Measurements from ENCODE around the gene TTLL11. TPM values are rescaled to one million over a fixed set of nuclear protein-coding genes. Genes with fewer than 3 reads are reported as not detected.
"Not testable (repeated sequence)": the region's sequence is repeated elsewhere in the genome, so short reads cannot be mapped to it uniquely, and the experiment has no call there.

TTLL11 gene
- total RNA-seq, 2 donors from 2014 or later, result 2.5 to 2.6 TPM

- H3K9me3 Mint-ChIP-seq, result peaks cover 5 to 7% of the 10 kb centered on the region in 2 donors
- H3K4me3 Mint-ChIP-seq, result no peak overlapping the region
- H3K27ac Mint-ChIP-seq, result no peak overlapping the region
- no peak for DNase-seq
- no peak for ATAC-seq (replicated peaks in 1 of 2)
- H3K27me3 Mint-ChIP-seq (ENCODE audit: low read depth), result no peaks in the 10 kb centered on the region
- H3K36me3 Mint-ChIP-seq (ENCODE audit: insufficient read depth in 2 of 2), result peaks cover 8 to 13% of the 10 kb centered on the region in 2 donors
- no peaks in the 10 kb centered on the region for H3K4me1 Mint-ChIP-seq (ENCODE audit: low read depth)
These were observed 16.3 kb downstream of the TTLL11 start for GRCh38 chr9:122076773-122077172.

- Mint-ChIP-seq H3K36me3 (ENCODE audit: insufficient read depth in 2 of 2) (peaks cover 8 to 13% of the 10 kb centered on the region in 2 donors), H3K4me1 (ENCODE audit: low read depth) (no peaks in the 10 kb centered on the region), H3K27ac (no peak overlapping the region), H3K9me3 (peaks cover 5 to 7% of the 10 kb centered on the region in 2 donors), H3K4me3 (no peak overlapping the region), H3K27me3 (ENCODE audit: low read depth) (no peaks in the 10 kb centered on the region)
- DNase-seq (no peak), ATAC-seq (replicated peaks in 1 of 2) (no peak)
These were observed 17.0 kb downstream of the TTLL11 start for GRCh38 chr9:122076117-122076516.

GRCh38 chr9:122075135-122076030 lies 17.7 kb downstream of the TTLL11 start:
- no peak overlapping the region for H3K4me3 Mint-ChIP-seq
- peaks cover 5 to 7% of the 10 kb centered on the region in 2 donors for H3K9me3 Mint-ChIP-seq
- no peaks in the 10 kb centered on the region for H3K27me3 Mint-ChIP-seq (ENCODE audit: low read depth)
- peaks cover 8 to 13% of the 10 kb centered on the region in 2 donors for H3K36me3 Mint-ChIP-seq (ENCODE audit: insufficient read depth in 2 of 2)
- ATAC-seq (replicated peaks in 1 of 2) (no peak), DNase-seq (no peak)
- no peak overlapping the region for H3K27ac Mint-ChIP-seq
- no peaks in the 10 kb centered on the region for H3K4me1 Mint-ChIP-seq (ENCODE audit: low read depth)

- no peak for ATAC-seq (replicated peaks in 1 of 2)
- no peak overlapping the region for H3K4me3 Mint-ChIP-seq
- no peaks in the 10 kb centered on the region for H3K27me3 Mint-ChIP-seq (ENCODE audit: low read depth)
- H3K27ac Mint-ChIP-seq, result no peak overlapping the region
- H3K4me1 Mint-ChIP-seq (ENCODE audit: low read depth), result no peaks in the 10 kb centered on the region
- H3K36me3 Mint-ChIP-seq (ENCODE audit: insufficient read depth in 2 of 2), result peaks cover 3% of the 10 kb centered on the region in 2 donors
- H3K9me3 Mint-ChIP-seq, result peaks cover 0 to 3% of the 10 kb centered on the region in 2 donors
- no peak for DNase-seq
These were observed 21.4 kb downstream of the TTLL11 start for GRCh38 chr9:122071715-122072114.

GRCh38 chr9:122070728-122071515 lies 22.2 kb downstream of the TTLL11 start:
- DNase-seq (no peak), ATAC-seq (replicated peaks in 1 of 2) (no peak)
- Mint-ChIP-seq H3K9me3 (peaks cover 0 to 3% of the 10 kb centered on the region in 2 donors), H3K4me1 (ENCODE audit: low read depth) (peaks cover 3% of the 10 kb centered on the region), H3K36me3 (ENCODE audit: insufficient read depth in 2 of 2) (peaks cover 0 to 2% of the 10 kb centered on the region in 2 donors), H3K27me3 (ENCODE audit: low read depth) (no peaks in the 10 kb centered on the region), H3K4me3 (no peak overlapping the region), H3K27ac (no peak overlapping the region)

GRCh38 chr9:122066680-122067079 lies 26.4 kb downstream of the TTLL11 start:
- not testable (repeated sequence) for H3K9me3 Mint-ChIP-seq

GRCh38 chr9:122065923-122066629 lies 27.0 kb downstream of the TTLL11 start:
- H3K9me3 Mint-ChIP-seq, result peaks cover 0 to 3% of the 10 kb centered on the region in 2 donors
- no peak overlapping the region for H3K4me3 Mint-ChIP-seq
- H3K27me3 Mint-ChIP-seq (ENCODE audit: low read depth), result no peaks in the 10 kb centered on the region
- no peak overlapping the region for H3K27ac Mint-ChIP-seq
- peaks cover 0 to 2% of the 10 kb centered on the region in 2 donors for H3K36me3 Mint-ChIP-seq (ENCODE audit: insufficient read depth in 2 of 2)
- peaks cover 7% of the 10 kb centered on the region for H3K4me1 Mint-ChIP-seq (ENCODE audit: low read depth)
- DNase-seq, result no peak
- ATAC-seq (replicated peaks in 1 of 2), result no peak

More at GRCh38 chr9:122066680-122067079, 26.4 kb downstream of the TTLL11 start:
- not testable (repeated sequence) for H3K4me1 Mint-ChIP-seq (ENCODE audit: low read depth); ATAC-seq (replicated peaks in 1 of 2); DNase-seq; H3K27ac Mint-ChIP-seq; H3K27me3 Mint-ChIP-seq (ENCODE audit: low read depth); H3K4me3 Mint-ChIP-seq; H3K36me3 Mint-ChIP-seq (ENCODE audit: insufficient read depth in 2 of 2)

GRCh38 chr9:122060481-122060880 lies 32.6 kb downstream of the TTLL11 start:
- no peak for DNase-seq

GRCh38 chr9:122059955-122060324 lies 33.2 kb downstream of the TTLL11 start:
- Mint-ChIP-seq H3K4me3 (no peak overlapping the region), H3K27ac (no peak overlapping the region), H3K4me1 (ENCODE audit: low read depth) (no peaks in the 10 kb centered on the region), H3K27me3 (ENCODE audit: low read depth) (no peaks in the 10 kb centered on the region), H3K9me3 (no peaks in the 10 kb centered on the region), H3K36me3 (ENCODE audit: insufficient read depth in 2 of 2) (no peaks in the 10 kb centered on the region)
- DNase-seq (no peak), ATAC-seq (replicated peaks in 1 of 2) (no peak)

More at GRCh38 chr9:122060481-122060880, 32.6 kb downstream of the TTLL11 start:
- Mint-ChIP-seq H3K27ac (no peak overlapping the region), H3K4me3 (no peak overlapping the region), H3K9me3 (no peaks in the 10 kb centered on the region), H3K4me1 (ENCODE audit: low read depth) (no peaks in the 10 kb centered on the region), H3K27me3 (ENCODE audit: low read depth) (no peaks in the 10 kb centered on the region), H3K36me3 (ENCODE audit: insufficient read depth in 2 of 2) (no peaks in the 10 kb centered on the region)
- no peak for ATAC-seq (replicated peaks in 1 of 2)

- Mint-ChIP-seq H3K36me3 (ENCODE audit: insufficient read depth in 2 of 2) (no peaks in the 10 kb centered on the region), H3K9me3 (no peaks in the 10 kb centered on the region), H3K4me3 (no peak overlapping the region)
These were observed 33.7 kb downstream of the TTLL11 start for GRCh38 chr9:122059214-122059954.

GRCh38 chr9:122058709-122059108 lies 34.4 kb downstream of the TTLL11 start:
- ATAC-seq (replicated peaks in 1 of 2), result no peak
- H3K27ac Mint-ChIP-seq, result no peak overlapping the region
- H3K36me3 Mint-ChIP-seq (ENCODE audit: insufficient read depth in 2 of 2), result no peaks in the 10 kb centered on the region
- H3K9me3 Mint-ChIP-seq, result no peaks in the 10 kb centered on the region
- no peak for DNase-seq
- no peaks in the 10 kb centered on the region for H3K27me3 Mint-ChIP-seq (ENCODE audit: low read depth)
- H3K4me1 Mint-ChIP-seq (ENCODE audit: low read depth), result no peaks in the 10 kb centered on the region
- no peak overlapping the region for H3K4me3 Mint-ChIP-seq

More at GRCh38 chr9:122059214-122059954, 33.7 kb downstream of the TTLL11 start:
- H3K4me1 Mint-ChIP-seq (ENCODE audit: low read depth), result no peaks in the 10 kb centered on the region
- no peak for DNase-seq
- ATAC-seq (replicated peaks in 1 of 2), result no peak
- H3K27me3 Mint-ChIP-seq (ENCODE audit: low read depth), result no peaks in the 10 kb centered on the region
- no peak overlapping the region for H3K27ac Mint-ChIP-seq

GRCh38 chr9:122058051-122058450 lies 35.1 kb downstream of the TTLL11 start:
- H3K27ac Mint-ChIP-seq, result no peak overlapping the region
- ATAC-seq (replicated peaks in 1 of 2) (no peak), DNase-seq (no peak)
- no peak overlapping the region for H3K4me3 Mint-ChIP-seq
- H3K36me3 Mint-ChIP-seq (ENCODE audit: insufficient read depth in 2 of 2), result no peaks in the 10 kb centered on the region
- no peaks in the 10 kb centered on the region for H3K27me3 Mint-ChIP-seq (ENCODE audit: low read depth)
- no peaks in the 10 kb centered on the region for H3K9me3 Mint-ChIP-seq
- H3K4me1 Mint-ChIP-seq (ENCODE audit: low read depth), result peaks cover 4% of the 10 kb centered on the region
